A673 (cell line): ENCODE results near the gene SGSM1.

ENCODE experiments used
- CTCF ChIP-seq: fragments of 300-800, 200-600 bp; sonication (generic); conservative IDR thresholded peaks from 2 replicates; pipeline ENCODE4 v1.5.1; 2017; ENCODE audit warnings: low read depth, mild to moderate bottlenecking, antibody characterized with exemption, low read length, moderate library complexity, mixed read lengths
- EZH2 ChIP-seq: fragments of 200-600 bp; sonication (generic); IDR thresholded peaks from 2 replicates; pipeline ENCODE4 v1.6.1; 2017; ENCODE audit warnings: borderline replicate concordance, low read depth, mild to moderate bottlenecking, mixed read lengths, antibody characterized with exemption, low read length; ENCODE audit not compliant: poor library complexity, severe bottlenecking

- TF ChIP-seq CTCF, result no peak
- no peak for TF ChIP-seq EZH2
These were observed 30.1 kb upstream of the SGSM1 start for GRCh38 chr22:24775769-24776492.
